Upper lobe of left lung (tissue), 4 donors: Measurements from ENCODE around the gene TMEM229B.

ENCODE experiments used
- EP300 ChIP-seq, 4 donors: sonication (generic); formaldehyde crosslinking; IDR thresholded peaks; one replicate each; pipeline ENCODE4 v1.5.1; 2017; ENCODE audit warnings: antibody characterized with exemption in 4 of 4, control low read depth in 2 of 4
- POLR2A ChIP-seq, 4 donors: fragments of 450-650 bp; IDR thresholded peaks; one replicate each; pipeline ENCODE4 v1.5.1; 2016 to 2017; ENCODE audit warnings: antibody characterized with exemption in 4 of 4, mild to moderate bottlenecking in 2 of 4
- POLR2AphosphoS5 ChIP-seq, 2 donors: sonication (generic); formaldehyde crosslinking; IDR thresholded peaks; one replicate each; pipeline ENCODE4 v1.5.1; 2017; ENCODE audit warnings: antibody characterized with exemption in 2 of 2
- TF ChIP-seq, protein P1 (sequence below), 6 experiments: fragments of 450-650 bp in 4 of 6; fragments of 200-600 bp in 2 of 6; sonication (generic) in 2 of 6; IDR thresholded peaks; one replicate each; pipeline ENCODE4 v1.5.1; 2016 to 2019; ENCODE audit warnings: antibody characterized with exemption in 6 of 6

DNA sequence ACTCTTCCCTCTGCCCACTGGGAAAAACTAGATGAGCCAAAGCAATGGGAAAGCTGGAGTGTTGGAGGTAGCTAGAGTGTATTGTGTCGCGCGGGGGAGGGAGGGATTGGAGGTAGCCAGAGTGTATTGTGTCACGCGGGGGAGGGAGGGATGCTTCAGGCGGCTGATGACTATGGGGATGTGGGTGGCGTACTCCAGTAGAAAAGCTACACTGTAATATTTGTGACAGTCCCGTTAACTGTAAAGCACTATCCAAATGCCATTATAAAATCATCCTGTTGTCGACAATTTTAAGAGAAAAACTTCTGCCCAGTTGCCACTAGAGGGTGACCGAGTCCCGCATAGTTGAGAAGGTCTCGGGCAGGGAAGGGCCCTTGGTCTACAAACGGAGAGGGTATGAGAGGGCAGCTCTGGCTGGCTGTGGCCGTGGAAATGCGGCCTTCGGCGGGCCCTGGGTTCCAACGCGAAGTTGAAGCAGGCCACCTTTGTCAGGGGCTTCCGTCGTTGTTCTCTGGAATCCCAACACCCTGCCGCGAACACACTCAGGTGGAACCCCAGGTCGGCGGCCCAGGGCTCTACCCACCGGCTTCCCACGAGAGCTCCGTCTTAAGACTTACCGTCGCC is 61.4 kb downstream of the TMEM229B start:
- TF ChIP-seq, protein P1, sequence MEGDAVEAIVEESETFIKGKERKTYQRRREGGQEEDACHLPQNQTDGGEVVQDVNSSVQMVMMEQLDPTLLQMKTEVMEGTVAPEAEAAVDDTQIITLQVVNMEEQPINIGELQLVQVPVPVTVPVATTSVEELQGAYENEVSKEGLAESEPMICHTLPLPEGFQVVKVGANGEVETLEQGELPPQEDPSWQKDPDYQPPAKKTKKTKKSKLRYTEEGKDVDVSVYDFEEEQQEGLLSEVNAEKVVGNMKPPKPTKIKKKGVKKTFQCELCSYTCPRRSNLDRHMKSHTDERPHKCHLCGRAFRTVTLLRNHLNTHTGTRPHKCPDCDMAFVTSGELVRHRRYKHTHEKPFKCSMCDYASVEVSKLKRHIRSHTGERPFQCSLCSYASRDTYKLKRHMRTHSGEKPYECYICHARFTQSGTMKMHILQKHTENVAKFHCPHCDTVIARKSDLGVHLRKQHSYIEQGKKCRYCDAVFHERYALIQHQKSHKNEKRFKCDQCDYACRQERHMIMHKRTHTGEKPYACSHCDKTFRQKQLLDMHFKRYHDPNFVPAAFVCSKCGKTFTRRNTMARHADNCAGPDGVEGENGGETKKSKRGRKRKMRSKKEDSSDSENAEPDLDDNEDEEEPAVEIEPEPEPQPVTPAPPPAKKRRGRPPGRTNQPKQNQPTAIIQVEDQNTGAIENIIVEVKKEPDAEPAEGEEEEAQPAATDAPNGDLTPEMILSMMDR (IDR thresholded peaks at IDR 0.05): peak; percentile 49 to 83 (median 74)
- TF ChIP-seq POLR2AphosphoS5 (IDR thresholded peaks at IDR 0.05) (no peak), POLR2A (IDR thresholded peaks at IDR 0.05) (no peak), EP300 (IDR thresholded peaks at IDR 0.05) (no peak)
